NCI-H345 (cell line): Measurements from ENCODE around the gene FAF1.
"Not testable (repeated sequence)": the region's sequence is repeated elsewhere in the genome, so short reads cannot be mapped to it uniquely, and the experiment has no call there.

Experiments
- DNase-seq: peaks from one replicate; lab custom pipeline; 2025; lab: John Stamatoyannopoulos, UW

Gene FAF1

GRCh38 chr1:50774759-50775351, 185.2 kb downstream of the FAF1 start:
- DNase-seq, result peak; percentile 75

GRCh38 chr1:50766688-50767087, 193.4 kb downstream of the FAF1 start:
- no peak for DNase-seq

GRCh38 chr1:50756543-50756942, 203.5 kb downstream of the FAF1 start:
- not testable (repeated sequence) for DNase-seq

- DNase-seq, result not testable (repeated sequence)
Measured at GRCh38 chr1:50754764-50755163, 205.3 kb downstream of the FAF1 start.

- peak; percentile 9 for DNase-seq
Measured at GRCh38 chr1:50750021-50750619, 209.9 kb downstream of the FAF1 start.

- no peak for DNase-seq
Measured at GRCh38 chr1:50747394-50747793, 212.7 kb downstream of the FAF1 start.

- DNase-seq, result no peak
Measured at GRCh38 chr1:50742523-50742922, 217.5 kb downstream of the FAF1 start.

GRCh38 chr1:50739125-50739524, 220.9 kb downstream of the FAF1 start:
- DNase-seq, result no peak

- peak; percentile 4 for DNase-seq
Measured at GRCh38 chr1:50735443-50735842, 224.6 kb downstream of the FAF1 start.

- DNase-seq, result not testable (repeated sequence)
Measured at GRCh38 chr1:50727578-50727977, 232.5 kb downstream of the FAF1 start.

- no peak for DNase-seq
Measured at GRCh38 chr1:50724626-50725286, 235.3 kb downstream of the FAF1 start.

- no peak for DNase-seq
Measured at GRCh38 chr1:50720457-50721053, 239.5 kb downstream of the FAF1 start.

GRCh38 chr1:50719126-50719525, 240.9 kb downstream of the FAF1 start:
- DNase-seq, result no peak

GRCh38 chr1:50717327-50717726, 242.7 kb downstream of the FAF1 start:
- no peak for DNase-seq

GRCh38 chr1:50716455-50716854, 243.6 kb downstream of the FAF1 start:
- not testable (repeated sequence) for DNase-seq

GRCh38 chr1:50710099-50710498, 250.0 kb downstream of the FAF1 start:
- no peak for DNase-seq

- DNase-seq, result no peak
Measured at GRCh38 chr1:50707824-50708223, 252.2 kb downstream of the FAF1 start.

- peak; percentile 48 for DNase-seq
Measured at GRCh38 chr1:50705699-50706098, 254.4 kb downstream of the FAF1 start.

GRCh38 chr1:50705041-50705440, 255.0 kb downstream of the FAF1 start:
- DNase-seq, result peak; percentile 22

GRCh38 chr1:50704126-50704525, 255.9 kb downstream of the FAF1 start:
- peak; percentile 67 for DNase-seq

GRCh38 chr1:50703240-50703639, 256.8 kb downstream of the FAF1 start:
- DNase-seq, result peak; percentile 12

GRCh38 chr1:50702395-50702794, 257.7 kb downstream of the FAF1 start:
- no peak for DNase-seq

- peak; percentile 25 for DNase-seq
Measured at GRCh38 chr1:50701706-50702317, 258.3 kb downstream of the FAF1 start.
